DND-41 (cell line): ENCODE data around the gene PUDP.
"Not testable (repeated sequence)": the region's sequence is repeated elsewhere in the genome, so short reads cannot be mapped to it uniquely, and the experiment has no call there.

Experiments
- ATAC-seq: fragments of 200-7000 bp; cut with Tn5 transposase; 3 replicates; pipeline ENCODE4 v1.9.1; 2021; ENCODE audit warnings: low read depth; ENCODE audit not compliant: insufficient read depth
- DNase-seq: peaks from one replicate; pipeline ENCODE4 v3.0.0-alpha.2; 2020
- H2AFZ ChIP-seq: 2 replicates; pipeline ENCODE4 v1.6.0; 2012; ENCODE audit warnings: low read depth, low read length
- H3K27ac ChIP-seq: 2 replicates; pipeline ENCODE4 v1.5.1; 2012; ENCODE audit warnings: low read length, inconsistent platforms
- H3K27me3 ChIP-seq: fragments of 200-600 bp; sonication (generic); 2 replicates; pipeline ENCODE4 v1.6.0; 2012; ENCODE audit warnings: low read length, mild to moderate bottlenecking, inconsistent platforms; ENCODE audit not compliant: insufficient read depth, poor library complexity
- H3K36me3 ChIP-seq: 2 replicates; pipeline ENCODE4 v1.5.1; 2012; ENCODE audit warnings: low read length, inconsistent platforms; ENCODE audit not compliant: insufficient read depth
- H3K4me1 ChIP-seq: 2 replicates; pipeline ENCODE4 v1.5.1; 2012; ENCODE audit warnings: mild to moderate bottlenecking, low read length; ENCODE audit not compliant: insufficient read depth
- H3K4me2 ChIP-seq: 2 replicates; pipeline ENCODE4 v1.6.0; 2012; ENCODE audit warnings: mild to moderate bottlenecking, moderate library complexity, low read length, inconsistent platforms; ENCODE audit not compliant: insufficient read depth
- H3K4me3 ChIP-seq, 2 experiments: fragments of 200-600 bp in 1 of 2; shearing (Covaris generic) in 1 of 2; 2 replicates each; pipeline ENCODE4 v1.5.1; 2012 to 2016; ENCODE audit warnings: inconsistent platforms in 2 of 2, low read length in 2 of 2, mild to moderate bottlenecking in 2 of 2, low read depth in 1 of 2, moderate library complexity in 1 of 2
- H3K79me2 ChIP-seq: 2 replicates; pipeline ENCODE4 v1.6.0; 2012; ENCODE audit warnings: low read length, inconsistent platforms; ENCODE audit not compliant: insufficient read depth
- H3K9ac ChIP-seq: 2 replicates; pipeline ENCODE4 v1.6.0; 2012; ENCODE audit warnings: low read depth, mild to moderate bottlenecking, inconsistent platforms, low read length, moderate library complexity
- H3K9me3 ChIP-seq: 2 replicates; pipeline ENCODE4 v1.5.1; 2012; ENCODE audit warnings: low read length, moderate library complexity, mild to moderate bottlenecking, inconsistent platforms; ENCODE audit not compliant: insufficient read depth, severe bottlenecking
- H4K20me1 ChIP-seq: 2 replicates; pipeline ENCODE4 v1.6.0; 2012; ENCODE audit warnings: low read length; ENCODE audit not compliant: insufficient read depth
- CTCF ChIP-seq: IDR thresholded peaks from 2 replicates; pipeline ENCODE4 v1.5.1; 2012; ENCODE audit warnings: borderline replicate concordance, low read length, moderate library complexity, mild to moderate bottlenecking; ENCODE audit not compliant: poor library complexity, severe bottlenecking; ENCODE audit errors: extremely low read depth
- EZH2 ChIP-seq: IDR thresholded peaks from 3 replicates; pipeline ENCODE4 v1.6.1; 2012; ENCODE audit warnings: borderline replicate concordance, low read depth, mild to moderate bottlenecking, moderate library complexity, low read length, inconsistent platforms; ENCODE audit not compliant: severe bottlenecking

PUDP gene

GRCh38 chrX:7100022-7100421, 47.9 kb downstream of the PUDP start:
- ATAC-seq: no peak
- Histone ChIP-seq H3K27ac (peak overlapping the region; percentile 41), H3K4me1 (peaks cover 11% of the 10 kb centered on the region), H3K4me2 (no peak overlapping the region), H4K20me1 (no peaks in the 10 kb centered on the region), H2AFZ (no peak overlapping the region), H3K27me3 (no peaks in the 10 kb centered on the region), H3K36me3 (peaks cover 81% of the 10 kb centered on the region), H3K4me3 (no peak overlapping the region), H3K9ac (no peak overlapping the region), H3K9me3 (no peaks in the 10 kb centered on the region), H3K79me2 (peaks cover 97% of the 10 kb centered on the region)
- TF ChIP-seq CTCF (no peak), EZH2 (no peak)
- no peak for DNase-seq

- peaks cover 95% of the 10 kb centered on the region for H3K79me2 ChIP-seq
- not testable (repeated sequence) for H3K4me2 ChIP-seq
Measured at GRCh38 chrX:7095657-7096056, 52.3 kb downstream of the PUDP start.

GRCh38 chrX:7093305-7093704, 54.6 kb downstream of the PUDP start:
- peaks cover 50% of the 10 kb centered on the region for H3K36me3 ChIP-seq
- peak overlapping the region; percentile 80 for H3K27ac ChIP-seq
- H3K4me2 ChIP-seq: no peak overlapping the region
- DNase-seq: no peak
- H3K79me2 ChIP-seq: peaks cover 89% of the 10 kb centered on the region
- H3K9ac ChIP-seq: no peak overlapping the region
- H3K4me3 ChIP-seq: no peak overlapping the region
- no peaks in the 10 kb centered on the region for H3K27me3 ChIP-seq
- H3K4me1 ChIP-seq: peaks cover 67% of the 10 kb centered on the region
- no peaks in the 10 kb centered on the region for H3K9me3 ChIP-seq
- TF ChIP-seq CTCF (no peak), EZH2 (no peak)
- no peak overlapping the region for H2AFZ ChIP-seq
- no peak for ATAC-seq
- H4K20me1 ChIP-seq: no peaks in the 10 kb centered on the region

More at GRCh38 chrX:7095657-7096056, 52.3 kb downstream of the PUDP start:
- H3K9me3 ChIP-seq, H2AFZ ChIP-seq, ATAC-seq, H3K4me3 ChIP-seq, DNase-seq, H3K27me3 ChIP-seq, H4K20me1 ChIP-seq, H3K9ac ChIP-seq: not testable (repeated sequence)
- H3K4me1 ChIP-seq: peaks cover 50% of the 10 kb centered on the region
- H3K27ac ChIP-seq: peak overlapping the region; percentile 60
- H3K36me3 ChIP-seq: peaks cover 63% of the 10 kb centered on the region

- Histone ChIP-seq H3K4me3 (no peak overlapping the region), H4K20me1 (no peaks in the 10 kb centered on the region), H2AFZ (no peak overlapping the region), H3K79me2 (peaks cover 89% of the 10 kb centered on the region), H3K9ac (no peak overlapping the region), H3K27ac (peak overlapping the region; percentile 80), H3K27me3 (no peaks in the 10 kb centered on the region), H3K4me1 (peaks cover 75% of the 10 kb centered on the region), H3K36me3 (peaks cover 43% of the 10 kb centered on the region), H3K9me3 (no peaks in the 10 kb centered on the region), H3K4me2 (no peak overlapping the region)
- ATAC-seq (no peak), DNase-seq (no peak)
- TF ChIP-seq CTCF: no peak
- TF ChIP-seq EZH2: no peak
Measured at GRCh38 chrX:7092543-7092942, 55.4 kb downstream of the PUDP start.
